Thyroid gland (tissue), 4 donors: Measurements from ENCODE around the gene UGT1A10.

Experiments used
- POLR2A ChIP-seq, 2 donors: fragments of 450-650 bp; IDR thresholded peaks; one replicate each; pipeline ENCODE4 v1.6.1; 2017; ENCODE audit warnings: antibody characterized with exemption in 2 of 2, mild to moderate bottlenecking in 2 of 2, moderate library complexity in 1 of 2
- TF ChIP-seq, protein P1 (sequence below), 6 experiments: fragments of 200-600 bp in 3 of 6; fragments of 450-650 bp in 3 of 6; sonication (generic) in 3 of 6; IDR thresholded peaks; one replicate each; pipeline ENCODE4 v1.5.1; 2016 to 2019; ENCODE audit warnings: antibody characterized with exemption in 6 of 6, mild to moderate bottlenecking in 2 of 6, inconsistent platforms in 1 of 6, moderate library complexity in 1 of 6

GRCh38 chr2:233702238-233702637 is 66.0 kb downstream of the UGT1A10 start:
- TF ChIP-seq, protein P1, sequence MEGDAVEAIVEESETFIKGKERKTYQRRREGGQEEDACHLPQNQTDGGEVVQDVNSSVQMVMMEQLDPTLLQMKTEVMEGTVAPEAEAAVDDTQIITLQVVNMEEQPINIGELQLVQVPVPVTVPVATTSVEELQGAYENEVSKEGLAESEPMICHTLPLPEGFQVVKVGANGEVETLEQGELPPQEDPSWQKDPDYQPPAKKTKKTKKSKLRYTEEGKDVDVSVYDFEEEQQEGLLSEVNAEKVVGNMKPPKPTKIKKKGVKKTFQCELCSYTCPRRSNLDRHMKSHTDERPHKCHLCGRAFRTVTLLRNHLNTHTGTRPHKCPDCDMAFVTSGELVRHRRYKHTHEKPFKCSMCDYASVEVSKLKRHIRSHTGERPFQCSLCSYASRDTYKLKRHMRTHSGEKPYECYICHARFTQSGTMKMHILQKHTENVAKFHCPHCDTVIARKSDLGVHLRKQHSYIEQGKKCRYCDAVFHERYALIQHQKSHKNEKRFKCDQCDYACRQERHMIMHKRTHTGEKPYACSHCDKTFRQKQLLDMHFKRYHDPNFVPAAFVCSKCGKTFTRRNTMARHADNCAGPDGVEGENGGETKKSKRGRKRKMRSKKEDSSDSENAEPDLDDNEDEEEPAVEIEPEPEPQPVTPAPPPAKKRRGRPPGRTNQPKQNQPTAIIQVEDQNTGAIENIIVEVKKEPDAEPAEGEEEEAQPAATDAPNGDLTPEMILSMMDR (IDR thresholded peaks at IDR 0.05): no peak
- no peak for TF ChIP-seq POLR2A (IDR thresholded peaks at IDR 0.05)
